ENCODE measurements around the gene PCMTD2. TPM values are rescaled to one million over a fixed set of nuclear protein-coding genes. Genes with fewer than 3 reads are reported as not detected.
A peak's percentile ranks its signal among the peaks of the same experiment; 100 is the strongest.

The PCMTD2 gene
- total and polyA plus RNA-seq, 2 of the 13 experiments (the other 11 are each of a cell fraction or from before 2014, with no cell fraction given) = 47.0 to 76.9 TPM

GRCh38 chr20:64238115-64238825, 17.3 kb upstream of the PCMTD2 start (continued):
- TF ChIP-seq GRHL1 (CRISPR knock-in tag; conservative IDR thresholded peaks at IDR 0.05) (no peak), ZNF768 (CRISPR knock-in tag; IDR thresholded peaks at IDR 0.05) (no peak), MEIS2 (CRISPR knock-in tag; IDR thresholded peaks at IDR 0.05) (no peak), PLSCR1 (CRISPR knock-in tag; IDR thresholded peaks at IDR 0.05; ENCODE audit: borderline replicate concordance) (no peak), ZNF782 (CRISPR knock-in tag; IDR thresholded peaks at IDR 0.05; ENCODE audit: borderline replicate concordance) (0 out of 2 replicates have a peak, but pooled peaks have one; percentile 38), HINFP (CRISPR knock-in tag; IDR thresholded peaks at IDR 0.05; ENCODE audit: low read depth) (0 out of 2 replicates have a peak, but pooled peaks have one; percentile 29), IRF2 (CRISPR knock-in tag; IDR thresholded peaks at IDR 0.05) (0 out of 2 replicates have a peak, but pooled peaks have one; percentile 40), EHMT2 (IDR thresholded peaks at IDR 0.05; ENCODE audit: borderline replicate concordance, low read depth, low read length) (peak; percentile 72; the same call in 1 of the 2 replicates), ZBTB7B (CRISPR knock-in tag; IDR thresholded peaks at IDR 0.05) (peak; percentile 84), NCOR1 (IDR thresholded peaks at IDR 0.05; ENCODE audit: borderline replicate concordance, low read length) (no peak; the same call in 1 of the 2 replicates), ZNF740 (CRISPR knock-in tag; IDR thresholded peaks at IDR 0.05) (peak; percentile 41; the same call in 1 of the 2 replicates), ZMAT5 (CRISPR knock-in tag; IDR thresholded peaks at IDR 0.05; ENCODE audit: borderline replicate concordance, low read depth) (no peak), ZFP1 (CRISPR knock-in tag; IDR thresholded peaks at IDR 0.05) (peak; percentile 67; the same call in 1 of the 2 replicates), ZKSCAN1 (IDR thresholded peaks at IDR 0.05; ENCODE audit: low read length) (no peak), ZFP37 (CRISPR knock-in tag; IDR thresholded peaks at IDR 0.05; ENCODE audit: borderline replicate concordance) (peak; percentile 64; the same call in 1 of the 2 replicates), ARID4A (CRISPR knock-in tag; IDR thresholded peaks at IDR 0.05; ENCODE audit: borderline replicate concordance) (peak; percentile 70; the same call in 1 of the 2 replicates), IKZF4 (CRISPR knock-in tag; IDR thresholded peaks at IDR 0.05; ENCODE audit: borderline replicate concordance, low read depth, not compliant biosample characterization) (peak; percentile 76), DDIT3 (CRISPR knock-in tag; IDR thresholded peaks at IDR 0.05) (no peak)
